ENCODE data around the gene ZNF512B.
"Not testable (repeated sequence)": the region's sequence is repeated elsewhere in the genome, so short reads cannot be mapped to it uniquely, and the experiment has no call there.

The ZNF512B gene

DNA sequence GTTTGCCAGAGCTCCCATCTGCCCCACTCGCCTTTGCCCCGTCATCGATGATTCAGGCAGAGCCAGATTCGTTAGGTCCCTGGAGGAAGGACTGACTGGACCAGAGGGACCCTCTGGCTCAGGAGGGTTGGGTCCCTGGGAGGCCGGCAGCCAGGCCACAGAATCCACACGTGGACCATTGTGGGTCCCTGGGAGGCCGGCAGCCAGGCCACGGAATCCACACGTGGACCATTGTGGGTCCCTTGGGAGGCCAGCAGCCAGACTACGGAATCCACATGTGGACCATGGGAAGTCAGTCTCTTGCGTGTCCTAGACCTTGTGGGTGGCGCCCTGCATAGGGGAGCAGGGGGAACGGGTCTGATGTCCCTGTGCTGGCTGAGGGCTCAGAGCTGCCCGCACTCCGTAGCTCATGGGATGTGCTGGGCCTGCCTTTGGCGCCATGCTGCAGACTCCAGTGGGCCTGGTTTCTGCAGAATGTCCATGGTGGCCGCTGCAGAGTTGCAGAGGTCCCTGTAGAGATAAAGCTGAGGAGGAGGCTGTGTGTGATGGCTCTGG, 37.0 kb downstream of the ZNF512B start:
- no peak for DNase-seq (ENCODE audit: low read depth)

DNA sequence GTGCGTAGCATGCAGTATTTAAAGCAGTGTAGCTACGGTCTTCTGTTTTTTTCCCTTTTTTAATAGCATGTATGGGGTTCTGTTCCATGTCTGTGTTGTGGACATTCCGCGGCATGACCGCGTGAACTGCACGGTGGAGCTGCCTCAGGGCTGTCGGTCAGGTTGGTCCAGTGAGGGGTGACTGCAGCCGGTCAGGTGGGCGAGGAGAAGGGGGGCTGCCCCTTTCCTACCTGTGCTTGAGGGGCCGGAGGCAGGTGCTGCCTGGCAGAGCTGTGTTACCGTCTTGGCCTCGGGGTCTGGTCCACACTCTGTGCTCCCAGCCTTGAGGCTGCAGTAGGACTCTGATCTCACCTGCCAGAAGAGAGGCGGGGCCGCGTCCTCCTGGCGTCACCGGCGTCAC, 38.0 kb downstream of the ZNF512B start:
- DNase-seq (ENCODE audit: low read depth), result no peak

DNA sequence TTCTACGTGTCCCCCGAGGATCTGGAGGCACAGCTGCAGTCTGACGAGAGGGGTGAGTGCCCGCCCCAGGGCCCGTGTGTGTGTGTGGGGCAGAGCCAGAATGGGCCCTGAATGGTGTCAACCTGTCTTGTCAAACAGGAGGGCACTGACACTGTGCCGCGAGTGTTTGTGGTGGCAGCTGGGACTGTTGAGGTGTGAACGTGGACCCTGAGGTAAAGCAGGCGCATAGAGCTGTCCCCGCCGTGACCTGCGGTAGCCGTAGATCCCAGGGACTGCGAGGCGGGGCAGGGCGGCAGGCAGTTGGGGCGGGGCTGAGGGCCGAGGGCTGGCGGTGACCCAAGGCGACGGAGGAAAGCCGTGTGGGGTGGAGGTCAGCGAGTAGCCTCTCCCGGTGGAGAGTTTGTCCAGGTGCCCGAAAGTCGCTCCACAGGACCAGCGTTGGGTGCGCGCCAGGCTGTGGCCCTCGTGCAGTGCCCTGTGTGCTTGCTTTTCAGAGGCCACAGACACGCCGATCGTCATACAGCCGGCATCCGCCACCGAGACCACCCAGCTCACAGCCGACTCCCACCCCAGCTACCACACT, 38.7 kb downstream of the ZNF512B start:
- no peak for DNase-seq (ENCODE audit: low read depth)

DNA sequence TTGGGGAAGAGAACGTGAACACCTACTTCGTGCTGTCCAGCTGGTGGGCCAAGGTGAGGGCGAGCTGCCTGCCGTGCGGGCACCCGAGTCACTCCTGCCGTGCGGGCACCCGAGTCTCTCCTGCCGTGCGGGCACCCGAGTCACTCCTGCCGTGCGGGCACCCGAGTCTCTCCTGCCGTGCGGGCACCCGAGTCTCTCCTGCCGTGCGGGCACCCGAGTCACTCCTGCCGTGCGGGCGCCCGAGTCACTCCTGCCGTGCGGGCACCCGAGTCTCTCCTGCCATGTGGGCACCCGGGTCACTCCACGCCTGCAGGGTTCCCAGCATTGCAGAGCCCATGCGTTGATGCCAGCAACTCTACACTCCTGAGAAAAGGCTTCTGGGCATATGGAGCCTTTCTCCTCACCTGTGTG, 40.3 kb downstream of the ZNF512B start:
- DNase-seq (ENCODE audit: low read depth), result not testable (repeated sequence)

DNA sequence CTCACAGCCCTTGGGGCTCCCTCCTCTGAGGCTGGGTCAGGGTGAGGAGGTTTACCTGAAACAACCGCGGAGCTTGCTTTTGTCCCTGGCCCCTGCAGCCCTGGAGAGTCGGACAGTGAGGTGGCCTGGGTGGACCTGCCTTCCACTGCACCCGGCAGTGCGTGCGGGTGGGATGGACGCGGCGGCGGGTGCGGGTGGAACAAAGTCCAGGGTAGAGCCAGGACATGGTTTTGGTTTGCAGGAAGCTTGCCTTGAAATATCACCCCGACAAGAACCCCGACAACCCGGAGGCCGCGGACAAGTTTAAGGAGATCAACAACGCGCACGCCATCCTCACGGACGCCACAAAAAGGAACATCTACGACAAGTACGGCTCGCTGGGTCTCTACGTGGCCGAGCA, 40.7 kb downstream of the ZNF512B start:
- DNase-seq (ENCODE audit: low read depth), result no peak

DNA sequence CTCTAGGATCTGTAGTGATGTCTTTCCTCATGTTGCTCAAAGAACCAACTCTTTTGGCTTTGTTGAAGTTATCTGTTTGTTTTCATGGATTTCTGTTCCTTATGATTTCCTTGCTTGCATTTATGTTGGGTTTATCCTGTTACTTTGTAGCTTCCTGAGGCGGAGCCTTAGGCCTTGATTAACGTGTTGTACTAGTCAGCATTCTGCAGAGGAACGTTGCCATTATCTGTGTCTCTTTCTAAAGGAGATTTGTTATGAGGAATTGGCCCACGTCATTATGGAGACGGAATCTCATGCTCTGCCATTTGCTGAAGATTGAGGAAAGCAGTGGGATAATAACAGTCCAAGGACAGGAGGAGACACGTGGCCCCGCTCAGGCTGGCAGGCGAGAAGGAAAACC, 43.4 kb downstream of the ZNF512B start:
- no peak for DNase-seq (ENCODE audit: low read depth)

DNA sequence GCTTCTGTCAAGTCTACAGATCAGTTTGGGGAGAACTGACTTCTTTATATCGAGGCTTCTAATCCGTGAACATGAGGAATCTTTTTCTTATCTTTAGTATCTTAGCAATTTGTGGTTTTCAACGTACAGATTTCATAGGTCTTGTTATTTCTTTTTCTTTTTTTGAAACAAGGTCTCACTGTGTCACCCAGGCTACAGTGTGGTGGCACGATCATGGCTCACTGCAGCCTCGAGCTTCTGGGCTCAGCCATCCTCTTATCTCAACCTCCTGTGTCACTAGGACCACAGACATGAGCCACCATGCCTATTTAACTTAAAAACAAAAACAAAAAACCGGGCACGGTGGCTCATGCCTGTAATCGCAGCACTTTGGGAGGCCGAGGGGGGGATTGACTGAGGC, 45.5 kb downstream of the ZNF512B start:
- no peak for DNase-seq (ENCODE audit: low read depth)

DNA sequence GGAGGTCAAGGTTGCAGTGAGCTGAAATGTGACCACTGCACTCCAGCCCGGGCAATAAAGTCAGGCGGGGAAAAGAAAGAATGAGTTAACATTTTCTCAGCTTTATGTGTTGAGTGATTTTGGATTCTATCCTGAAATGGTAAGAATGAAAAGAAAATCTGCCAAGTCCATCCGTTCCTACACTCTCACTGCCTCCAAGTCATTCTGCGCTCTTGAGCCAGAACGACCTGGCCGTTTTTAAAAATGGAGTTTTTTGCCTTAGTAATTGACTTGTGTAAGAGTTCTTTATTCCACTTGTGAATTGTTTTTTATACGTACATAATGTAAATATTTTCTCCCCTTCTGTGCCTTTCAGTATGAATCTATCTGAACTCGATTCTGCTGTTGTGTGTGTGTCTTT, 46.1 kb downstream of the ZNF512B start:
- no peak for DNase-seq (ENCODE audit: low read depth)

DNA sequence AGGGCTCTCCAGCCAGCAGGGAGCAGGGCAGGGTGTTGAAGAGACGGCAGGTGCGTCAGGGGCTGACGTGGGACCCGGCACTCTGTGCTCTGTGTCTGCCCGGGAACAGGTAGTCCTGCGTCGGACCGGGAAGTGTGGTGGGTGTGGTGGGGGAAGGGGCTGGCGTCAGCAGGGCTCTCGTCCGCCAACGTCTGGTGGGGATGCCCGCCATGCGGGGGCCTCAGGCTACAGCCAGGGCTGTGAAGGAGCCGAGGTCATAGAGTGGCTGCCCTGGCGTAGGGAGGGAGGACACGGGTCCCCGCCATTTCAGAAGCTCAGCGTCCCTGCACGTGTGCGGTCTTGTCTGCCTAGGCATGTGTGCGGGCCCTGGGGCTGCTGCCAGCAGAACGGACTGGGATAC, 49.5 kb downstream of the ZNF512B start:
- DNase-seq (ENCODE audit: low read depth), result no peak

DNA sequence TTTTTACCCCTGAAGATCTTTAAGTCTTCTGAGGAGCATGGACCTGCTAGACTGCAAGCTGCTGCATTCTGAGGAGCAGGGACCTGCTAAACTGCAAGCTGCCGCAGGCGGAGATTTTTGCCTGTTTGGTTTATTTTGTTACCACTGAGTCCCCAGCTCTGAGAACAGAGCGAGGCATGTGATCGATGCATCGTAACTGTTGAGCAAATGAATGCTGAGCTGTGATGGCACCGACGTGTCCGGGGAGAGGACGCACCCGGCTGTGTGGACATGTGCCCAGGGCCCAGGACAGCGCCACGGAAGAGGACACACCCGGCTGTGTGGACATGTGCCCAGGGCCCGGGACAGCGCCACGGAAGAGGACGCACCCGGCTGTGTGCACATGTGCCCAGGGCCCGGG, 50.6 kb downstream of the ZNF512B start:
- DNase-seq (ENCODE audit: low read depth), result no peak

DNA sequence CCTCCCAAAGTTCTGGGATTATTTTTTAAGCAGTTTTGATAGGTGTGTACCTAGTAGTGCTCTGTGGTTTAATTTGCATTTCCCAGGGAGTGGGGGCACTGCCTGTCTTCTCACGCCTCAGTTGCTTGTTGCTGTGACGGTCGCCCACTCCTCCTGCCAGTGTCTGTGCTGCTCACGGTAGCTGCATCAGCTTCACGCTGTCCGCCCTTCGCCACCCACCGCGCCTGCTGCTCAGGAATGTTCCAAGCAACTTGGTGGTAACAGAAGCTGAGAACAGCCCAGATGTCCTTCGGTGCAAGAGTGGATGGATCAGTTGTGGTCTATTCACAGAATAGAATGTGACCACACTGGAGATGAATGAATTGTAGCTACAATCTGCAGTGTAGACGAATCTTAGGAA, 51.9 kb downstream of the ZNF512B start:
- DNase-seq (ENCODE audit: low read depth), result no peak

DNA sequence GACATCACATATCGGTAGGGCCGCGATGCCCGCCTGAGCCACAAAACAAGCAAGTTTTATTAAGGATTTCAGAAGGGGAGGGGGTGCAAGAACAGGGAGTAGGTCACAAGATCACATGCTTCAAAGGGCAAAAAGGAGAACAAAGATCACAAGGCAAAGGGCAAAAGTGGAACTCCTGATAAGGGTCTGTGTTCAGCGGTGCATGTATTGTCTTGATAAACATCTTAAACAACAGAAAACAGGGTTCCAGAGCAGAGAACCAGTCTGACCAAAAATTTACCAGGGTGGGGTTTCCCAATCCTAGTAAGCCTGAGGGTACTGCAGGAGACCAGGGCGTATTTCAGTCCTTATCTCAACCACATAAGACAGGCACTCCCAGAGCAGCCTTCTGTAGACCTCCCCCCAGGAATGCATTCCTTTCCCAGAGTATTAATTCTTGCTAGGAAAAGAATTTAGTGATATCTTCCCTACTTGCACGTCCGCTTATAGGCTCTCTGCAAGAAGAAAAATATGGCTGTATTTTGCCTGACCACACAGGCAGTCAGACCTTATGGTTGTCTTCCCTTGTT, 53.3 kb downstream of the ZNF512B start:
- DNase-seq (ENCODE audit: low read depth), result not testable (repeated sequence)

DNA sequence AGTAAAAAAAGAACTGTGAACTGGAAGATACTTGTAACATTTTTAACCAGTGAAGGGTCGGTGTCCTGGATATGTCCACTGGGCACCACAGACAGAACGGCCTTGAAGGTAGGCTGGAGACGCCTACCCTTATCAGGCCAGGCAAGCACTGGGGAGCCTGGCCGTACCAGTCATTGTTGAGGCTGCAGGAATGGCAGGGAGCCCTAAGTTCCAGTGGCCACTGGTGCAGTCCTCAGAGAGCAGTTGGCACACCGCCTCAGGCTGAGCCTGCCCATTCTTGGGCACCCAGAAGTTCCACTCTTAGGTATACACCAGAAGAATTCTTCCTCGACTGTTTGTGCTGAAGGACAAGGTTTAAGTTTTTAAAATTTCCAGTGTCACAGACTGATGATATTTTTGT, 54.3 kb downstream of the ZNF512B start:
- no peak for DNase-seq (ENCODE audit: low read depth)

DNA sequence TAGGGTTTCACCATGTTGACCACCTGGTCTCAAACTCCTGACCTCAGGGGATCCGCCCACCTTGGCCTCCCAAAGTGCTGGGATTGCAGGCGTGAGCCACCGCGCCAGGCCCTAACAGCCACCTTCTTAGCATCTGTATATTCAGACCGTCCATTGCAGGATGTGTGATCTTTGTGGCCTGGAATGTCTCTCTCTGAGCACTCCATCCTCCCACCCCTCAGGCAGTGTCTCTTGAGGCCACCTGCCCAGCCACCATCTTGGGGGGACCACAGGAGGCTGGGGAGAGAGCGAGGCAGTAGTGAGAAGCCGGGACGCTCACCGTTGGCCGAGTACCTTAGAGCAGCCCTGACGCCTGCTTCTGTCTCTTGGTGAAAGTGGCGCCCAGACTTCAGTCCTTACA, 56.0 kb downstream of the ZNF512B start:
- DNase-seq (ENCODE audit: low read depth), result no peak

DNA sequence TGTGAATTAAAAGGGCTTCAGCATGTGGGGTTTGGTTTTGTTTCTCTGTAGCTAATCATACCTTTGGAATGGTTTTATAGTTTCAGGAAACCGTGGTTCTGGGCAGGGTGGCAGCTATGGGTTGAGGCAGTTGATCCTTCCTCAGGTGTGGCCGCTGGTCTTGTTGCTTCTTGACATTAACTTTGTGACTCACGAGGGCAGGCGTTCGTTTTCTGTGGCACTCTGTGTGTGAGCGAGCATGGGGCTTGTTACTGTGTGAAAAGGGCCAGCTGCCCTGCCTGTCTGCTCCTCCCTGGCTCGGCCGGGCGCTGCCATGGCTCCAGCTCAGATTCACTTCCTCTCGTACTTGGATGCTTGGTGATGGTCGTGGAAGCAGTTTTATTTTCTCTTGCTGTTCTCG, 58.6 kb downstream of the ZNF512B start:
- no peak for DNase-seq (ENCODE audit: low read depth)

DNA sequence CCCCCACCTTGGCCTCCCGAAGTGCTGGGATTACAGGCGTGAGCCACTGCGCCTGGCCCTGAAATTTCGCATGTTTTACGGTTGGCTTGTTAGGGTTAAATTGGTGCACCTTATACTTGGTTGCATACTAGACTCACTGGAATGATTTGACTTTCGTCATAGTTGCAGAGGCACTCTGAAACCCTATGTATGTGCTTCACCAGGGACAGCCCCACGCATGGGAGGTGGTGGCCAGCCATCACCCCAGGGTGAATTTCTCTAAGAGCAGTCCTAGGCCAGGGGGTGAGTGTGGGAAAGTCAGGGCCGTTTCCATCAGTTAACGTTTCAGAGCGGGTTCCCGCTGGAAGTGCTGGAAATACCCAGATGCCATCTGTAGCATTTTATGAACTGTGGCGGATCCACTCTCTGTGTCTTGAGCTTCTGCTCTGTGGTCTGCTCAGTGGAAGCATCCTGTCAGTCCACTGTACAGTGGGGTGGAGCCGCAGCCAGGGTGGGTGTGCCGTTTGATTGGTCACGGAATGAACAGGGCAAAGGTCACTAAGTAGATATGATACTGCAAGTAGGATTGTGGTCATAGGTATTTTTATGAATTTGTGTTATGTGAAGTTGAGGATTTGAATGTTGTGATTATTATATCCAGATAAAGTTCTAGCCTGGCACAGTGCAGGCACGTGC, 61.6 kb downstream of the ZNF512B start:
- DNase-seq (ENCODE audit: low read depth), result no peak
